ENCODE data around the gene OXGR1. TPM values are rescaled to one million over a fixed set of nuclear protein-coding genes. Genes with fewer than 3 reads are reported as not detected.

The OXGR1 gene
- total and polyA plus RNA-seq, 2 of the 8 experiments (the other 6 are each of a cell fraction or from before 2014, with no cell fraction given) = 0.34 to 1.8 TPM

DNA sequence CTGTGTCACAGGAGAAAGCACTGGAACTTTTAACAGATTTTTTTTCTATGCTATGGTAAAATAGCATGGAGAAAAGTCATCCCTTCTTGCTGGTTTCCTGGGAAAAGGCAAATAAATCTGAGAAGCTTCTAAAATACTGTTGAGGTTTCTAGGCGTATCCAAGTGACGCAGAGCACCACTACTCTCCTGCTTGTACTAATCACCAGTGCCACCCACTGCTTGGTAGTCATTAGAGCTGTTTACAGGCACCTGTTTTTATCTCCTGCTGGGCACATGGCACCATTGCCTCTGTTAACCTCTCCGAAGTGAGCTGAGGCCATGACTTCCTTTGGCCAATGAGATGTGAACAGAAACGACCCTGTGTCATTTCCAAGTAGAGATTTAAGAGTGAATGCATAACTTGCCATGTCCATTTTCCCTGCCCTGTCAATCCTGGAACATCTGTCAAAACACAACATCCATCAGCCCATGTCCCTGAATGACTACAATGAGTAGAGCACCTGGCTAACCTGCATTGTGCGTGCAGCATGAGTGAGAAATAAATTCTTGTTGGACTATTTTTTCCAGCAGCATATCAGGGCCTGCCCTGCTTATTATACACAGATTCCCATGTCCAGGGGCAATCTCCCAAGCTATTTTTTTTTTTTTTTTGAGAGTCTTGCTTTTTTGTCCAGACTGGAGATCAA lies 17.3 kb upstream of the OXGR1 start (continued):
- TF ChIP-seq, protein P1, sequence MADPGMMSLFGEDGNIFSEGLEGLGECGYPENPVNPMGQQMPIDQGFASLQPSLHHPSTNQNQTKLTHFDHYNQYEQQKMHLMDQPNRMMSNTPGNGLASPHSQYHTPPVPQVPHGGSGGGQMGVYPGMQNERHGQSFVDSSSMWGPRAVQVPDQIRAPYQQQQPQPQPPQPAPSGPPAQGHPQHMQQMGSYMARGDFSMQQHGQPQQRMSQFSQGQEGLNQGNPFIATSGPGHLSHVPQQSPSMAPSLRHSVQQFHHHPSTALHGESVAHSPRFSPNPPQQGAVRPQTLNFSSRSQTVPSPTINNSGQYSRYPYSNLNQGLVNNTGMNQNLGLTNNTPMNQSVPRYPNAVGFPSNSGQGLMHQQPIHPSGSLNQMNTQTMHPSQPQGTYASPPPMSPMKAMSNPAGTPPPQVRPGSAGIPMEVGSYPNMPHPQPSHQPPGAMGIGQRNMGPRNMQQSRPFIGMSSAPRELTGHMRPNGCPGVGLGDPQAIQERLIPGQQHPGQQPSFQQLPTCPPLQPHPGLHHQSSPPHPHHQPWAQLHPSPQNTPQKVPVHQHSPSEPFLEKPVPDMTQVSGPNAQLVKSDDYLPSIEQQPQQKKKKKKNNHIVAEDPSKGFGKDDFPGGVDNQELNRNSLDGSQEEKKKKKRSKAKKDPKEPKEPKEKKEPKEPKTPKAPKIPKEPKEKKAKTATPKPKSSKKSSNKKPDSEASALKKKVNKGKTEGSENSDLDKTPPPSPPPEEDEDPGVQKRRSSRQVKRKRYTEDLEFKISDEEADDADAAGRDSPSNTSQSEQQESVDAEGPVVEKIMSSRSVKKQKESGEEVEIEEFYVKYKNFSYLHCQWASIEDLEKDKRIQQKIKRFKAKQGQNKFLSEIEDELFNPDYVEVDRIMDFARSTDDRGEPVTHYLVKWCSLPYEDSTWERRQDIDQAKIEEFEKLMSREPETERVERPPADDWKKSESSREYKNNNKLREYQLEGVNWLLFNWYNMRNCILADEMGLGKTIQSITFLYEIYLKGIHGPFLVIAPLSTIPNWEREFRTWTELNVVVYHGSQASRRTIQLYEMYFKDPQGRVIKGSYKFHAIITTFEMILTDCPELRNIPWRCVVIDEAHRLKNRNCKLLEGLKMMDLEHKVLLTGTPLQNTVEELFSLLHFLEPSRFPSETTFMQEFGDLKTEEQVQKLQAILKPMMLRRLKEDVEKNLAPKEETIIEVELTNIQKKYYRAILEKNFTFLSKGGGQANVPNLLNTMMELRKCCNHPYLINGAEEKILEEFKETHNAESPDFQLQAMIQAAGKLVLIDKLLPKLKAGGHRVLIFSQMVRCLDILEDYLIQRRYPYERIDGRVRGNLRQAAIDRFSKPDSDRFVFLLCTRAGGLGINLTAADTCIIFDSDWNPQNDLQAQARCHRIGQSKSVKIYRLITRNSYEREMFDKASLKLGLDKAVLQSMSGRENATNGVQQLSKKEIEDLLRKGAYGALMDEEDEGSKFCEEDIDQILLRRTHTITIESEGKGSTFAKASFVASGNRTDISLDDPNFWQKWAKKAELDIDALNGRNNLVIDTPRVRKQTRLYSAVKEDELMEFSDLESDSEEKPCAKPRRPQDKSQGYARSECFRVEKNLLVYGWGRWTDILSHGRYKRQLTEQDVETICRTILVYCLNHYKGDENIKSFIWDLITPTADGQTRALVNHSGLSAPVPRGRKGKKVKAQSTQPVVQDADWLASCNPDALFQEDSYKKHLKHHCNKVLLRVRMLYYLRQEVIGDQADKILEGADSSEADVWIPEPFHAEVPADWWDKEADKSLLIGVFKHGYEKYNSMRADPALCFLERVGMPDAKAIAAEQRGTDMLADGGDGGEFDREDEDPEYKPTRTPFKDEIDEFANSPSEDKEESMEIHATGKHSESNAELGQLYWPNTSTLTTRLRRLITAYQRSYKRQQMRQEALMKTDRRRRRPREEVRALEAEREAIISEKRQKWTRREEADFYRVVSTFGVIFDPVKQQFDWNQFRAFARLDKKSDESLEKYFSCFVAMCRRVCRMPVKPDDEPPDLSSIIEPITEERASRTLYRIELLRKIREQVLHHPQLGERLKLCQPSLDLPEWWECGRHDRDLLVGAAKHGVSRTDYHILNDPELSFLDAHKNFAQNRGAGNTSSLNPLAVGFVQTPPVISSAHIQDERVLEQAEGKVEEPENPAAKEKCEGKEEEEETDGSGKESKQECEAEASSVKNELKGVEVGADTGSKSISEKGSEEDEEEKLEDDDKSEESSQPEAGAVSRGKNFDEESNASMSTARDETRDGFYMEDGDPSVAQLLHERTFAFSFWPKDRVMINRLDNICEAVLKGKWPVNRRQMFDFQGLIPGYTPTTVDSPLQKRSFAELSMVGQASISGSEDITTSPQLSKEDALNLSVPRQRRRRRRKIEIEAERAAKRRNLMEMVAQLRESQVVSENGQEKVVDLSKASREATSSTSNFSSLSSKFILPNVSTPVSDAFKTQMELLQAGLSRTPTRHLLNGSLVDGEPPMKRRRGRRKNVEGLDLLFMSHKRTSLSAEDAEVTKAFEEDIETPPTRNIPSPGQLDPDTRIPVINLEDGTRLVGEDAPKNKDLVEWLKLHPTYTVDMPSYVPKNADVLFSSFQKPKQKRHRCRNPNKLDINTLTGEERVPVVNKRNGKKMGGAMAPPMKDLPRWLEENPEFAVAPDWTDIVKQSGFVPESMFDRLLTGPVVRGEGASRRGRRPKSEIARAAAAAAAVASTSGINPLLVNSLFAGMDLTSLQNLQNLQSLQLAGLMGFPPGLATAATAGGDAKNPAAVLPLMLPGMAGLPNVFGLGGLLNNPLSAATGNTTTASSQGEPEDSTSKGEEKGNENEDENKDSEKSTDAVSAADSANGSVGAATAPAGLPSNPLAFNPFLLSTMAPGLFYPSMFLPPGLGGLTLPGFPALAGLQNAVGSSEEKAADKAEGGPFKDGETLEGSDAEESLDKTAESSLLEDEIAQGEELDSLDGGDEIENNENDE (IDR thresholded peaks at IDR 0.05; ENCODE audit: insufficient replicate concordance, low read length) = no peak
- TF ChIP-seq KDM1A (IDR thresholded peaks at IDR 0.05; ENCODE audit: borderline replicate concordance, low read length) (no peak), POU5F1 (IDR thresholded peaks at IDR 0.05; ENCODE audit: low read depth, low read length) (no peak), YY1 (IDR thresholded peaks at IDR 0.05; ENCODE audit: low read depth, low read length) (no peak), TEAD4 (IDR thresholded peaks at IDR 0.05; ENCODE audit: low read depth, low read length) (no peak), GABPA (IDR thresholded peaks at IDR 0.05; ENCODE audit: borderline replicate concordance, insufficient read depth, low read length) (no peak)
